Measurements from ENCODE around the gene NOD2.

GRCh38 chr16:50667497-50668367 is 25.7 kb upstream of the NOD2 start:
- TF ChIP-seq CTCF (IDR thresholded peaks at IDR 0.05; ENCODE audit: low read depth, low read length, missing input control) (no peak), EGR1 (IDR thresholded peaks at IDR 0.05; ENCODE audit: low read depth in 2 of 2) (no peak), SP1 (IDR thresholded peaks at IDR 0.05) (no peak)

Data from liver (tissue), 3 donors.